GM21360 (cell line): ENCODE measurements around the gene ADCK2.
"Not testable (repeated sequence)": the region's sequence is repeated elsewhere in the genome, so short reads cannot be mapped to it uniquely, and the experiment has no call there.

Source experiments
- ATAC-seq: cut with Tn5 transposase; IDR thresholded peaks from one replicate; pipeline ENCODE4 v1.9.1; 2021; ENCODE audit warnings: mild to moderate bottlenecking, moderate library complexity; ENCODE audit not compliant: unreplicated experiment

ADCK2 gene, protein sequence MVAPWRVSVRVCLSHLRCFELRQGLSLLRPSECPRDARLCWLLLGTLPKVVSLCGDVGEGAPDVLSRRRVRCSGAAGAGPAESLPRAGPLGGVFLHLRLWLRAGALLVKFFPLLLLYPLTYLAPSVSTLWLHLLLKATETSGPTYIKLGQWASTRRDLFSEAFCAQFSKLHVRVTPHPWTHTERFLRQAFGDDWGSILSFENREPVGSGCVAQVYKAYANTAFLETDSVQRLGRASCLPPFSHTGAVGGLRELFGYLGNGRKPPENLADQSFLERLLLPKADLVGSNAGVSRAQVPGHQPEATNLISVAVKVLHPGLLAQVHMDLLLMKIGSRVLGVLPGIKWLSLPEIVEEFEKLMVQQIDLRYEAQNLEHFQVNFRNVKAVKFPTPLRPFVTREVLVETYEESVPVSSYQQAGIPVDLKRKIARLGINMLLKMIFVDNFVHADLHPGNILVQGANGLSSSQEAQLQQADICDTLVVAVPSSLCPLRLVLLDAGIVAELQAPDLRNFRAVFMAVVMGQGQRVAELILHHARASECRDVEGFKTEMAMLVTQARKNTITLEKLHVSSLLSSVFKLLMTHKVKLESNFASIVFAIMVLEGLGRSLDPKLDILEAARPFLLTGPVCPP

GRCh38 chr7:140672382-140673062 lies at the start of gene ADCK2:
ADCK2 (plus strand) TSS chr7:140672945; CDS start chr7:140673331, 386 bp downstream.
- ATAC-seq: peak; percentile 42

DNA sequence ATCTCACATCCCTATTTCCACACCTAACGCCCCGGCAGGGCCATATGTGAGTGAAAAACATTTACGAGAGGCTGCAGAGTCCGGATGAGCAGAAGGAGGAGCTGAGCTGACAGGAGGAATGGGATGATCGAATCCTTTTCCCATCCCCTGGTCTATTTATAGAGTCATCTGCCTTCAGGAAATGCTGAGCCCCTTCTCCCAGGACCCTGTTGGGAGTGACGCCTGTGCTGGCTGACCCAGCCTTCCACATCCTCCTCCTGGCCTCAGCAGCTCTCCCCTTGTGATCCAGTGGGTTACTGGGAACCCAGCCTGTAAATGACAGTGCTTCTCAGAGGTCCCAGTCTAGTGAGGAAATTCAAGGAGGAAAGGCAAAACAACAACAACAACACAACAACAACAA lies 48.8 kb upstream of the ADCK2 start:
- no peak for ATAC-seq

DNA sequence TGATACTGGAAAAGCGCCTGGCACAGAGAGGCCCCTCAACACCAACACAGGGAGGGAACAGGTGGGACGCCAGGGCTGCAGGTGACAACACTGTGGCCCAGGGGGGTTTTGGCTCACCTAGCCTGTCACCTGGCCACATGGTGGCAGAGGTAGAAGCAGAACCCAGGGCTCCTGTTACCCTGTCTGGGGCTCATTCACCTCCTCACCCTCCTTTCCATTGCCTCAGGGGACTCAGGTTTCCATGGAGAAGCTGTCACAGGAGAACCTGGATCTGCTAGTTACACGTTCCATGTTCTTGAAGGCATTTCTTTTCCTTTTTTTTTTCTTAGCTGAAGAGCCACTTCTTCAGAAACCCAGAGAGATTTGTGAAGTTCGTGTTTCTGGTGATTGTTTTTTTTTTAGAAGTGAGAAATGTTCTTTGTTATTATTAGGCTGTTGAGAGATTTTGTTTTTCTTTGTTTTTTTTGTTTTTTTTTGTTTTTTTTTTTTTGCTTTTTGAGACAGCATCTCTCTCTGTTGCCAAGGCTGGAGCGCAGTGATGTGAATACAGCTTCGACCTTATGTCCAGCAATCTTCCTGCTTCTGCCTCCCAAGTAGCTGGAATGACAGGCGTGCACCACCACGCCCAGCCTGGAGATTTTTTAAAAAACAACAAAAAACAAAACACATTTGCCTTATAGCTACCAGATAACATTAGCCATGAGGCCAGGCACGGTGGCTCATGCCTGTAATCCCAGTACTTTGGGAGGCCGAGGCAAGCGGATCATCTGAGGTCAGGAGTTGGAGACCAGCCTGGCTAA lies 48.2 kb upstream of the ADCK2 start:
- no peak for ATAC-seq

- ATAC-seq: not testable (repeated sequence)
These were observed 47.6 kb upstream of the ADCK2 start for GRCh38 chr7:140625192-140625558.

GRCh38 chr7:140625908-140626868 lies 46.6 kb upstream of the ADCK2 start:
- ATAC-seq: no peak

GRCh38 chr7:140631021-140631420 lies 41.7 kb upstream of the ADCK2 start:
- no peak for ATAC-seq

DNA sequence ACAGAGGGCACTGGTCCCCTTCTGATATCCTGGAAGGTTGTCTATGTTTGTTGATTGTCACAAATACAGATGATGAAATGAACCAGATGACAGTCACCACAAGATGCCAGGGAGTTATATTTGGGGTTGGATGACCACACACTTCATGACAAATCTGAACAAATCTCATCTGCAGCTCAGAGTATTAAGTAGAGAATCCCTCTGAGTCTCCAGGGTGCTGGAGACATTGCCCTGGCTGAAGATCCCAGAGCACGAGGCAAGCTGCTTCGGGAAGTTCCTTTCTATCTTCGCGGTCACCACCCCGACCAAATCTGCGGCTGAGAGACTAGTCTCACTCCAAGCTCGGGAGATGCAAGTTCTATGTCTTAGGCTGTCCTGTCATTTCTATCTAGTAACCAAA lies 41.1 kb upstream of the ADCK2 start:
- no peak for ATAC-seq

- ATAC-seq: no peak
These were observed 37.4 kb upstream of the ADCK2 start for GRCh38 chr7:140635345-140635744.

- no peak for ATAC-seq
These were observed 36.9 kb upstream of the ADCK2 start for GRCh38 chr7:140635816-140636215.

DNA sequence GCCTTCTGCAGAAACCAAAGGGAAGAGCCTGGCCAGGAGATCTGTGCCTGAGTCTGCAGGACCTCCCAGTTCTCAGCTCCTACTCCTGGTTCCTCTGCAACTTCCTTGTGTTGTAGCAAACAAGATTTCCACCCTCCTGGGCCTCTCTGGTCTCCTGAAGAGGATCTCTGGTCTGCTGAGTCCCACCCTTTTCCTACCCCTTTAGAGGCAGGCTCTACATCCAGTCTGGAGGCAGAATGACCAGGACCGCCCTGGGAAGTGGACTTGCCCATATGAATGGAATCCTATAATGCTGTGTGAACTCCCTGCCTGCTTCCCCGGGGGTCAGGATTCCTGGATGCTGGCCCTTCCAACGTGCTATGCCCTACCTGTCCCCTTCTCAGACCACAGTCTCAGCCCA lies 35.3 kb upstream of the ADCK2 start:
- ATAC-seq: no peak

- ATAC-seq: no peak
These were observed 34.5 kb upstream of the ADCK2 start for GRCh38 chr7:140638173-140638791.

GRCh38 chr7:140639366-140640053 lies 33.2 kb upstream of the ADCK2 start:
- no peak for ATAC-seq

DNA sequence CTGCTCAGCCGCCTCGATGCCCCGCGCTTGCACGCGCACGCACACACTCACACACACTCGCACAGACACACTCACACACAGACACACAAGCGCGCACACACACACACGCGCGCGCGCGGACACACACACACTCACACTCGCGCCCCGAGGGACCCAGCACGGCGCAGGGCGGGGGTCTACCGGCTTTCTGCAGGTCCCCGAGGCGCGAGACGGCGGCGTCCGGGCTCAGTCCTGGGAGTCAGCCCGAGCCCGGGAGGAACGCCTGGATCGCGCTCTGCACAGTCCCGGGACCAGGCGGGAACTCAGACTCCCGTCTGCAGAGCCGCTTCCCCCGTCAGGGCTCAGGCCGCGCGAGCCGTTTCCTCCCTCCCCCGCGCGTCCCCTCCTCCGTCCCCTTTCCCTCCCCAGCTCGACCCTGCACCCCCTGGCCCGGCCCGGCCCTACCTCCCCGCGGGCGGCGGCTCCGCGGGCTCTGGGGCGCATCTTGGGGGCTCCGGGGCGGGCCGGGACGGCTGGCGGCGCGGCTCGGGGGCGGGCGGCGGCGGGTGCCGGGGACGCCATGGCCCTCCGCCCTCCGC lies 32.6 kb upstream of the ADCK2 start:
- no peak for ATAC-seq

- ATAC-seq: no peak
These were observed 31.8 kb upstream of the ADCK2 start, which contains the start of gene DENND2A for GRCh38 chr7:140640727-140641523. DENND2A (minus strand) TSS chr7:140640813; CDS start chr7:140602397, 38,416 bp downstream.

GRCh38 chr7:140641524-140642195 lies 31.1 kb upstream of the ADCK2 start:
- ATAC-seq: no peak

- no peak for ATAC-seq
These were observed 29.3 kb upstream of the ADCK2 start for GRCh38 chr7:140643416-140643815.

GRCh38 chr7:140644761-140645160 lies 28.0 kb upstream of the ADCK2 start:
- ATAC-seq: not testable (repeated sequence)
